Measurements from ENCODE around the gene NCOA1. TPM values are rescaled to one million over a fixed set of nuclear protein-coding genes. Genes with fewer than 3 reads are reported as not detected.

Gene NCOA1
- total RNA-seq, 2 experiments from 2014 or later = 15.8 to 16.6 TPM

GRCh38 chr2:24620936-24621335, 129.9 kb downstream of the NCOA1 start:
- DNase-seq = no peak
- Mint-ChIP-seq H3K4me3 (no peak overlapping the region), H3K27me3 (no peaks in the 10 kb centered on the region), H3K4me1 (no peaks in the 10 kb centered on the region), H3K27ac (no peak overlapping the region), H3K9me3 (no peaks in the 10 kb centered on the region), H3K36me3 (ENCODE audit: low read depth) (no peaks in the 10 kb centered on the region)
- ChIA-PET CTCF (interaction anchor here (1.6 kb wide), 1 partner anchor 9 kb away, joined by 6 read pairs; no protein-coding TSS in a partner anchor), POLR2A (no interaction called here)

- H3K27me3 Mint-ChIP-seq = no peaks in the 10 kb centered on the region
- no peaks in the 10 kb centered on the region for H3K36me3 Mint-ChIP-seq (ENCODE audit: low read depth)
- DNase-seq = no peak
- no peaks in the 10 kb centered on the region for H3K4me1 Mint-ChIP-seq
- H3K4me3 Mint-ChIP-seq = no peak overlapping the region
- ChIA-PET CTCF (interaction anchor here (1.4 to 1.6 kb wide), 2 partner anchors 9 to 10 kb away, joined by 3 to 6 read pairs; no protein-coding TSS in a partner anchor), POLR2A (no interaction called here)
- no peaks in the 10 kb centered on the region for H3K9me3 Mint-ChIP-seq
- H3K27ac Mint-ChIP-seq = no peak overlapping the region
These were observed 130.9 kb downstream of the NCOA1 start for GRCh38 chr2:24621779-24622538.

- DNase-seq = no peak
- no peak overlapping the region for H3K4me3 Mint-ChIP-seq
- ChIA-PET POLR2A (no interaction called here), CTCF (interaction anchor here (1.4 to 3.5 kb wide), 2 partner anchors 10 to 11 kb away, joined by 3 to 13 read pairs; no protein-coding TSS in a partner anchor)
- H3K9me3 Mint-ChIP-seq = no peaks in the 10 kb centered on the region
- H3K36me3 Mint-ChIP-seq (ENCODE audit: low read depth) = no peaks in the 10 kb centered on the region
- no peak overlapping the region for H3K27ac Mint-ChIP-seq
- no peaks in the 10 kb centered on the region for H3K4me1 Mint-ChIP-seq
- no peaks in the 10 kb centered on the region for H3K27me3 Mint-ChIP-seq
These were observed 132.5 kb downstream of the NCOA1 start for GRCh38 chr2:24623535-24623934.

GRCh38 chr2:24625728-24626127, 134.7 kb downstream of the NCOA1 start:
- H3K36me3 Mint-ChIP-seq (ENCODE audit: low read depth) = no peaks in the 10 kb centered on the region
- no peaks in the 10 kb centered on the region for H3K9me3 Mint-ChIP-seq
- no peak overlapping the region for H3K4me3 Mint-ChIP-seq
- H3K4me1 Mint-ChIP-seq = no peaks in the 10 kb centered on the region
- H3K27me3 Mint-ChIP-seq = no peaks in the 10 kb centered on the region
- no peak for DNase-seq
- CTCF ChIA-PET = interaction anchor here (0.7 to 3.5 kb wide), 3 partner anchors 13 to 203 kb away, joined by 3 to 13 read pairs (median 3); no protein-coding TSS in a partner anchor
- POLR2A ChIA-PET = no interaction called here
- H3K27ac Mint-ChIP-seq = no peak overlapping the region

- no peaks in the 10 kb centered on the region for H3K36me3 Mint-ChIP-seq (ENCODE audit: low read depth)
- CTCF ChIA-PET = interaction anchor here (1.2 to 3.5 kb wide), 2 partner anchors 13 to 204 kb away, joined by 3 to 13 read pairs; no protein-coding TSS in a partner anchor
- POLR2A ChIA-PET = no interaction called here
- H3K4me3 Mint-ChIP-seq = no peak overlapping the region
- H3K9me3 Mint-ChIP-seq = no peaks in the 10 kb centered on the region
- no peaks in the 10 kb centered on the region for H3K4me1 Mint-ChIP-seq
- no peak for DNase-seq
- no peak overlapping the region for H3K27ac Mint-ChIP-seq
- H3K27me3 Mint-ChIP-seq = no peaks in the 10 kb centered on the region
These were observed 135.1 kb downstream of the NCOA1 start for GRCh38 chr2:24626131-24626530.

- Mint-ChIP-seq H3K4me3 (no peak overlapping the region), H3K36me3 (ENCODE audit: low read depth) (no peaks in the 10 kb centered on the region), H3K27me3 (no peaks in the 10 kb centered on the region), H3K4me1 (no peaks in the 10 kb centered on the region), H3K27ac (no peak overlapping the region), H3K9me3 (no peaks in the 10 kb centered on the region)
- POLR2A ChIA-PET = no interaction called here
- DNase-seq = no peak
- CTCF ChIA-PET = interaction anchor here (1.2 kb wide), 1 partner anchor 16 kb away, joined by 7 read pairs; no protein-coding TSS in a partner anchor
These were observed 137.7 kb downstream of the NCOA1 start for GRCh38 chr2:24628746-24629145.

GRCh38 chr2:24632172-24632571, 141.1 kb downstream of the NCOA1 start:
- H3K36me3 Mint-ChIP-seq (ENCODE audit: low read depth) = no peaks in the 10 kb centered on the region
- CTCF ChIA-PET = interaction anchor here (1.6 kb wide), 1 partner anchor 10 kb away, joined by 3 read pairs; no protein-coding TSS in a partner anchor
- POLR2A ChIA-PET = no interaction called here
- no peak overlapping the region for H3K27ac Mint-ChIP-seq
- DNase-seq = no peak
- no peak overlapping the region for H3K4me3 Mint-ChIP-seq
- H3K4me1 Mint-ChIP-seq = no peaks in the 10 kb centered on the region
- no peaks in the 10 kb centered on the region for H3K9me3 Mint-ChIP-seq
- H3K27me3 Mint-ChIP-seq = no peaks in the 10 kb centered on the region

GRCh38 chr2:24635181-24635580, 144.1 kb downstream of the NCOA1 start:
- Mint-ChIP-seq H3K4me1 (no peaks in the 10 kb centered on the region), H3K27me3 (no peaks in the 10 kb centered on the region), H3K27ac (no peak overlapping the region), H3K4me3 (no peak overlapping the region), H3K9me3 (peaks cover 7% of the 10 kb centered on the region), H3K36me3 (ENCODE audit: low read depth) (peaks cover 3% of the 10 kb centered on the region)
- CTCF ChIA-PET = no interaction called here
- no peak for DNase-seq
- POLR2A ChIA-PET = no interaction called here

- Mint-ChIP-seq H3K27ac (no peak overlapping the region), H3K27me3 (no peaks in the 10 kb centered on the region), H3K4me3 (no peak overlapping the region), H3K9me3 (peaks cover 7% of the 10 kb centered on the region), H3K4me1 (no peaks in the 10 kb centered on the region), H3K36me3 (ENCODE audit: low read depth) (peaks cover 3% of the 10 kb centered on the region)
- ChIA-PET CTCF (no interaction called here), POLR2A (no interaction called here)
- DNase-seq = no peak
These were observed 147.5 kb downstream of the NCOA1 start for GRCh38 chr2:24638568-24638967.

GRCh38 chr2:24642351-24642750, 151.3 kb downstream of the NCOA1 start:
- no peaks in the 10 kb centered on the region for H3K4me1 Mint-ChIP-seq
- H3K36me3 Mint-ChIP-seq (ENCODE audit: low read depth) = peaks cover 3% of the 10 kb centered on the region
- H3K9me3 Mint-ChIP-seq = peaks cover 7% of the 10 kb centered on the region
- no peak overlapping the region for H3K4me3 Mint-ChIP-seq
- ChIA-PET POLR2A (no interaction called here), CTCF (interaction anchor here (0.7 to 1.4 kb wide), 2 partner anchors 10 to 149 kb away, joined by 3 to 4 read pairs; no protein-coding TSS in a partner anchor)
- no peak for DNase-seq
- no peak overlapping the region for H3K27ac Mint-ChIP-seq
- H3K27me3 Mint-ChIP-seq = no peaks in the 10 kb centered on the region

GRCh38 chr2:24643051-24643450, 152.0 kb downstream of the NCOA1 start:
- H3K9me3 Mint-ChIP-seq = peaks cover 7% of the 10 kb centered on the region
- DNase-seq = no peak
- peaks cover 3% of the 10 kb centered on the region for H3K36me3 Mint-ChIP-seq (ENCODE audit: low read depth)
- H3K4me3 Mint-ChIP-seq = no peak overlapping the region
- H3K27ac Mint-ChIP-seq = no peak overlapping the region
- ChIA-PET POLR2A (no interaction called here), CTCF (interaction anchor here (1.4 kb wide), 1 partner anchor 11 kb away, joined by 3 read pairs; no protein-coding TSS in a partner anchor)
- no peaks in the 10 kb centered on the region for H3K27me3 Mint-ChIP-seq
- no peaks in the 10 kb centered on the region for H3K4me1 Mint-ChIP-seq

- Mint-ChIP-seq H3K9me3 (no peaks in the 10 kb centered on the region), H3K36me3 (ENCODE audit: low read depth) (no peaks in the 10 kb centered on the region), H3K4me1 (no peaks in the 10 kb centered on the region), H3K27ac (no peak overlapping the region), H3K4me3 (no peak overlapping the region), H3K27me3 (no peaks in the 10 kb centered on the region)
- ChIA-PET POLR2A (no interaction called here), CTCF (no interaction called here)
- no peak for DNase-seq
These were observed 153.0 kb downstream of the NCOA1 start for GRCh38 chr2:24644032-24644431.

- CTCF ChIA-PET = no interaction called here
These were observed 160.1 kb downstream of the NCOA1 start for GRCh38 chr2:24650997-24651642.

More at GRCh38 chr2:24650997-24651642, 160.1 kb downstream of the NCOA1 start:
- Mint-ChIP-seq H3K27me3 (no peaks in the 10 kb centered on the region), H3K27ac (no peak overlapping the region), H3K36me3 (ENCODE audit: low read depth) (peaks cover 3% of the 10 kb centered on the region), H3K4me3 (no peak overlapping the region), H3K4me1 (no peaks in the 10 kb centered on the region), H3K9me3 (no peaks in the 10 kb centered on the region)
- POLR2A ChIA-PET = no interaction called here
- no peak for DNase-seq

All from activated CD4-positive, alpha-beta memory T cell treated with anti-CD3 and anti-CD28 coated beads, Interleukin-2, amount 10 ng/mL, durations not matched to agents 7 days and 5 days (primary cell).